NB4 (cell line): ENCODE measurements around the gene STK24.

Experiments
- CTCF ChIP-seq: IDR thresholded peaks from one replicate; pipeline ENCODE4 v1.5.1; 2012; ENCODE audit warnings: low read depth, low read length
- MAX ChIP-seq: IDR thresholded peaks from 2 replicates; pipeline ENCODE4 v1.6.1; 2011; ENCODE audit warnings: low read depth, low read length
- POLR2A ChIP-seq: IDR thresholded peaks from 2 replicates; pipeline ENCODE4 v1.6.1; 2011; ENCODE audit warnings: mild to moderate bottlenecking; ENCODE audit not compliant: insufficient read length; ENCODE audit errors: extremely low read depth

DNA sequence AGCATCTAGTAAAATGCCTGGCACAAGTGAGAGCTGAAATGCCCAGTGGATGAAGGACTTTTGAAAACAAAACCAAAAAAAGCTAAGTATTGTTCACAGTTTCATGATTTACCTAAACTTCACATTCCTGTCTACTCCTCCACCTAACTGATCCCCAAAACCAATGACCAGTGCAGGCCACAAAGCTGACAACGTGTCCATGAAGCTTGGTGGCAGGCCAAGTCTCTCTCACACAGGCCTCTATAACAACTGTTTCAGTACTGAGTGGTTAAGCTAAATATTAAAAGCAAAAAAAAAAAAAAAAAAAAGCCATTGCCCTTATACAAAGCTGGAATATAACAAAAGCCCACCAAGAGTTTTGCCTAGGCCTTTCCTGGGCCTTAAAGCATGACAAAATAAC, 36.4 kb downstream of the STK24 start:
- TF ChIP-seq CTCF (no peak), MAX (no peak), POLR2A (no peak)
